Measurements from ENCODE around the gene KRTAP12-4.

Gene KRTAP12-4

GRCh38 chr21:44606495-44606894 lies 48.0 kb downstream of the KRTAP12-4 start:
- FAIRE-seq = no peak
